COLO668 (cell line): Measurements from ENCODE around the gene TRIM37.
"Not testable (repeated sequence)": the region's sequence is repeated elsewhere in the genome, so short reads cannot be mapped to it uniquely, and the experiment has no call there.

Source experiments
- DNase-seq: peaks from one replicate; lab custom pipeline; 2025; ENCODE audit not compliant: unreplicated experiment; lab: John Stamatoyannopoulos, UW

The TRIM37 gene

GRCh38 chr17:58997756-58998553 lies 108.7 kb downstream of the TRIM37 start:
- no peak for DNase-seq

GRCh38 chr17:58996968-58997367 lies 109.7 kb downstream of the TRIM37 start:
- DNase-seq: no peak

- DNase-seq: no peak
Observed at GRCh38 chr17:58995247-58995940, 111.3 kb downstream of the TRIM37 start.

- DNase-seq: no peak
Observed at GRCh38 chr17:58993311-58993710, 113.4 kb downstream of the TRIM37 start.

GRCh38 chr17:58991718-58992331 lies 114.9 kb downstream of the TRIM37 start:
- DNase-seq: no peak

GRCh38 chr17:58989629-58990028 lies 117.1 kb downstream of the TRIM37 start:
- DNase-seq: no peak

GRCh38 chr17:58985971-58986370 lies 120.7 kb downstream of the TRIM37 start:
- no peak for DNase-seq

GRCh38 chr17:58985367-58985766 lies 121.3 kb downstream of the TRIM37 start:
- DNase-seq: no peak

- DNase-seq: no peak
Observed at GRCh38 chr17:58982626-58983025, 124.1 kb downstream of the TRIM37 start.

- no peak for DNase-seq
Observed at GRCh38 chr17:58980706-58981481, 125.8 kb downstream of the TRIM37 start.

- no peak for DNase-seq
Observed at GRCh38 chr17:58976541-58976940, 130.1 kb downstream of the TRIM37 start.

GRCh38 chr17:58974354-58974753 lies 132.3 kb downstream of the TRIM37 start:
- DNase-seq: no peak

GRCh38 chr17:58970609-58971450 lies 135.8 kb downstream of the TRIM37 start:
- DNase-seq: no peak

- DNase-seq: no peak
Observed at GRCh38 chr17:58969612-58970011, 137.1 kb downstream of the TRIM37 start.

GRCh38 chr17:58969156-58969555 lies 137.5 kb downstream of the TRIM37 start:
- peak; percentile 2 for DNase-seq

- no peak for DNase-seq
Observed at GRCh38 chr17:58968426-58969061, 138.1 kb downstream of the TRIM37 start.

GRCh38 chr17:58966208-58966607 lies 140.5 kb downstream of the TRIM37 start:
- DNase-seq: no peak

- DNase-seq: no peak
Observed at GRCh38 chr17:58965221-58965620, 141.5 kb downstream of the TRIM37 start.

- DNase-seq: no peak
Observed at GRCh38 chr17:58960068-58960467, 146.6 kb downstream of the TRIM37 start.

- not testable (repeated sequence) for DNase-seq
Observed at GRCh38 chr17:58957725-58958073, 149.0 kb downstream of the TRIM37 start.
